K562 (cell line): ENCODE data around the gene TBCC. TPM values are rescaled to one million over a fixed set of nuclear protein-coding genes. Genes with fewer than 3 reads are reported as not detected.

ENCODE experiments used
- CBFA2T3 ChIP-seq: fragments of 450-650 bp; IDR thresholded peaks from 2 replicates; pipeline ENCODE4 v1.6.1; 2017
- CTBP1 ChIP-seq: fragments of 450-650 bp; IDR thresholded peaks from 2 replicates; pipeline ENCODE4 v1.6.1; 2016; ENCODE audit warnings: borderline replicate concordance
- DMBX1 ChIP-seq: fragments of 250-450 bp; sonication (Bioruptor Pico); IDR thresholded peaks from 2 replicates; pipeline ENCODE4 v1.8.0; 2022; ENCODE audit warnings: inconsistent platforms, mild to moderate bottlenecking, moderate library complexity, borderline replicate concordance
- DPF2 ChIP-seq: fragments of 450-650 bp; IDR thresholded peaks from 2 replicates; pipeline ENCODE4 v1.6.1; 2016
- ETV1 ChIP-seq: fragments of 450-650 bp; conservative IDR thresholded peaks from 2 replicates; pipeline ENCODE4 v1.6.1; 2016; ENCODE audit warnings: missing genetic modification characterization, control low read depth, low read depth, missing compliant biosample characterization
- HDAC6 ChIP-seq: IDR thresholded peaks from 2 replicates; pipeline ENCODE4 v1.6.1; 2012; ENCODE audit warnings: low read depth, mild to moderate bottlenecking, control low read depth, inconsistent platforms, low read length, moderate library complexity
- LEF1 ChIP-seq: fragments of 450-650 bp; IDR thresholded peaks from 2 replicates; pipeline ENCODE4 v1.6.1; 2016; ENCODE audit warnings: mild to moderate bottlenecking
- MTA2 ChIP-seq: fragments of 450-650 bp; IDR thresholded peaks from 2 replicates; pipeline ENCODE4 v1.6.1; 2016; ENCODE audit warnings: low read depth
- PTBP1 ChIP-seq: fragments of 200-400 bp; formaldehyde crosslinking; IDR thresholded peaks from 2 replicates; pipeline ENCODE4 v1.6.1; 2017; ENCODE audit warnings: low read depth, low read length
- RCOR1 ChIP-seq, 2 experiments: IDR thresholded peaks; 2 replicates each; pipeline ENCODE4 v1.6.1; 2012; ENCODE audit warnings: low read depth in 2 of 2, low read length in 2 of 2, borderline replicate concordance in 1 of 2, improper control_type of control experiment in 1 of 2
- SMARCC2 ChIP-seq: fragments of 450-650 bp; IDR thresholded peaks from 2 replicates; pipeline ENCODE4 v1.6.1; 2017; ENCODE audit warnings: antibody characterized with exemption, moderate library complexity, mild to moderate bottlenecking, low read depth
- TEAD4 ChIP-seq, 2 experiments: sonication (generic) in 1 of 2; formaldehyde crosslinking in 1 of 2; IDR thresholded peaks; 2 replicates each; pipeline versions ENCODE4 v1.6.1 to v1.8.0; 2012 to 2022; ENCODE audit warnings: borderline replicate concordance in 1 of 2, inconsistent platforms in 1 of 2, low read length in 1 of 2, mild to moderate bottlenecking in 1 of 2, missing genetic modification reagents in 1 of 2
- USF2 ChIP-seq: sonication (generic); formaldehyde crosslinking; IDR thresholded peaks from 2 replicates; pipeline ENCODE4 v1.5.0; 2020; ENCODE audit warnings: missing genetic modification reagents
- ZNF133 ChIP-seq: fragments of 250-450 bp; sonication (Bioruptor Pico); IDR thresholded peaks from 2 replicates; pipeline ENCODE4 v1.4.0; 2020; ENCODE audit warnings: mild to moderate bottlenecking
- ZNF277 ChIP-seq: fragments of 250-450 bp; sonication (Bioruptor Pico); IDR thresholded peaks from 2 replicates; pipeline ENCODE4 v1.8.0; 2022; ENCODE audit warnings: inconsistent platforms, mild to moderate bottlenecking, moderate library complexity, borderline replicate concordance
- polyA plus RNA-seq, 8 experiments: library from polyadenylated mRNA; depleted of rRNA in 4 of 8; stranded (reverse) in 5 of 8; unstranded in 3 of 8; fragments of >200 nt; fragmentation: Nextera tagmentation in 2 of 8; fragmentation: Illumina TruSeq in 1 of 8; extraction: Ambion mirVana in 2 of 8; extraction: Trizol in 1 of 8; gene quantifications; 2 replicates each; pipeline versions ENCODE4 v1.2.1 to v1.2.3, GENCODE V29; 2011 to 2014; ENCODE audit warnings: inconsistent platforms in 1 of 8, missing spikeins in 1 of 8
- total RNA-seq, 7 experiments: library from RNA; depleted of rRNA in 6 of 7; stranded (reverse); fragments of >200 nt in 6 of 7; fragmentation: Illumina TruSeq in 2 of 7; extraction: Trizol in 2 of 7; gene quantifications; 2 replicates each; pipeline versions ENCODE4 v1.2.1 to v1.2.3, GENCODE V29; 2011 to 2021; ENCODE audit warnings: low replicate concordance in 1 of 7

TBCC gene
- total and polyA plus RNA-seq, 9 of the 15 experiments (the other 6 are each of a cell fraction or from before 2014, with no cell fraction given) = 2.8 to 34.1 (median 23.3) TPM

- no peak for TF ChIP-seq ZNF277 (CRISPR knock-in tag)
- TF ChIP-seq TEAD4 (IDR thresholded peaks at IDR 0.05; ENCODE audit: low read length) = peak; percentile 66; the same call in 1 of the 2 replicates
- no peak for TF ChIP-seq TEAD4 (CRISPR knock-in tag; IDR thresholded peaks at IDR 0.05; ENCODE audit: borderline replicate concordance)
- peak; percentile 72 for TF ChIP-seq CBFA2T3
- no peak for TF ChIP-seq PTBP1
- peak; percentile 66; the same call in 1 of the 2 replicates for TF ChIP-seq SMARCC2
- TF ChIP-seq CTBP1 = peak; percentile 38; the same call in 1 of the 2 replicates
- TF ChIP-seq MTA2 = peak; percentile 49; the same call in 1 of the 2 replicates
- TF ChIP-seq DMBX1 = no peak
- TF ChIP-seq DPF2 = peak; percentile 83
- TF ChIP-seq HDAC6 = no peak
- TF ChIP-seq LEF1 = no peak
- no peak for TF ChIP-seq ZNF133 (CRISPR knock-in tag)
- peak; percentile 34; the same call in 1 of the 2 replicates for TF ChIP-seq ETV1 (tag)
- no peak for TF ChIP-seq USF2
- TF ChIP-seq RCOR1 (IDR thresholded peaks at IDR 0.05; ENCODE audit: borderline replicate concordance in 1 of 2, low read depth in 2 of 2, low read length in 2 of 2) = peak in 1 of 2 experiments; percentile 58; a peak in 1 of 4 replicates
Measured at GRCh38 chr6:42702200-42702599, 43.7 kb downstream of the TBCC start (continued).
